Nephron (organoid): ENCODE measurements around the gene ATAD1.

Experiments
- H3K27ac Mint-ChIP-seq, 3 experiments: 2 replicates each; pipeline ENCODE4 v1.8.0; 2020; ENCODE audit warnings: mixed read lengths in 3 of 3, mild to moderate bottlenecking in 2 of 3, moderate library complexity in 1 of 3
- H3K27me3 Mint-ChIP-seq: 2 replicates; pipeline ENCODE4 v1.8.0; 2021; ENCODE audit warnings: low read depth, mild to moderate bottlenecking, moderate library complexity, mixed read lengths
- H3K36me3 Mint-ChIP-seq: 2 replicates; pipeline ENCODE4 v1.8.0; 2020; ENCODE audit warnings: low read depth, mixed read lengths
- H3K4me1 Mint-ChIP-seq: 2 replicates; pipeline ENCODE4 v1.8.0; 2020; ENCODE audit warnings: mixed read lengths
- H3K4me3 Mint-ChIP-seq, 3 experiments: 2 replicates each; pipeline ENCODE4 v1.8.0; 2020; ENCODE audit warnings: mild to moderate bottlenecking in 3 of 3, mixed read lengths in 3 of 3, moderate library complexity in 2 of 3
- H3K9me3 Mint-ChIP-seq: 2 replicates; pipeline ENCODE4 v1.8.0; 2020; ENCODE audit warnings: mixed read lengths
- CTCF ChIP-seq, 3 experiments: fragments of 200-600 bp; sonication (generic); IDR thresholded peaks; one replicate each; pipeline ENCODE4 v1.5.0; 2021; ENCODE audit warnings: antibody characterized with exemption in 3 of 3; ENCODE audit not compliant: unreplicated experiment in 3 of 3

ATAD1 gene

GRCh38 chr10:87702260-87702972, 115.6 kb downstream of the ATAD1 start:
- Mint-ChIP-seq H3K4me1 (peaks cover 11% of the 10 kb centered on the region), H3K4me3 (no peak overlapping the region), H3K9me3 (no peaks in the 10 kb centered on the region), H3K27ac (peak overlapping the region in 1 of 3 experiments; percentile 4), H3K36me3 (no peaks in the 10 kb centered on the region), H3K27me3 (peaks cover 4% of the 10 kb centered on the region)
- no peak for TF ChIP-seq CTCF (IDR thresholded peaks at IDR 0.05; ENCODE audit: unreplicated experiment in 3 of 3)
